IMR-90 (cell line): ENCODE results near the gene ARRDC2. TPM values are rescaled to one million over a fixed set of nuclear protein-coding genes. Genes with fewer than 3 reads are reported as not detected.
A peak's percentile ranks its signal among the peaks of the same experiment; 100 is the strongest.

ENCODE experiments used
- ATAC-seq: fragments of 200-7000 bp; cut with Tn5 transposase; 2 replicates; pipeline ENCODE4 v1.9.1; 2020; ENCODE audit warnings: low read depth, mild to moderate bottlenecking, moderate library complexity
- BruUV-seq: library from RNA; stranded (reverse); fragments of 400-500 nt; replicated peaks from 2 replicates; lab custom pipeline; 2021; lab: Mats Ljungman, UMichigan
- CTCF ChIA-PET: fragments of 300-600 bp; formaldehyde crosslinking; extraction: SDS; loops from one replicate; lab custom pipeline; 2021; ENCODE audit warnings: antibody characterized with exemption; lab: Yijun Ruan, JAX
- POLR2A ChIA-PET: fragments of 300-600 bp; sonication (Branson Sonifier 250); formaldehyde crosslinking; loops from one replicate; lab custom pipeline; 2022; ENCODE audit warnings: antibody characterized with exemption; ENCODE audit not compliant: unreplicated experiment; lab: Charles Lee
- DNase-seq: peaks from one replicate; pipeline ENCODE4 v3.0.0; 2013
- H2AFZ ChIP-seq: replicated peaks from 2 replicates; pipeline ENCODE3; 2013; ENCODE audit warnings: low read length, mild to moderate bottlenecking; ENCODE audit not compliant: poor library complexity
- H2AK5ac ChIP-seq: 2 replicates; pipeline ENCODE4 v1.6.1; 2013; ENCODE audit warnings: low read depth, low read length, inconsistent platforms
- H2AK9ac ChIP-seq: replicated peaks from 2 replicates; pipeline ENCODE3; 2013; ENCODE audit warnings: mild to moderate bottlenecking, low read depth, low read length, moderate library complexity; ENCODE audit not compliant: poor library complexity
- H2BK120ac ChIP-seq: 2 replicates; pipeline ENCODE4 v1.6.1; 2013; ENCODE audit warnings: low read depth, low read length, inconsistent platforms
- H2BK15ac ChIP-seq: 3 replicates; pipeline ENCODE4 v1.6.1; 2013; ENCODE audit warnings: low read depth, low read length, inconsistent platforms
- H2BK20ac ChIP-seq: 2 replicates; pipeline ENCODE4 v1.6.1; 2013; ENCODE audit warnings: low read depth, mild to moderate bottlenecking, inconsistent platforms, low read length, moderate library complexity
- H2BK5ac ChIP-seq: 2 replicates; pipeline ENCODE4 v1.6.1; 2013; ENCODE audit warnings: mild to moderate bottlenecking, low read depth, low read length, inconsistent platforms; ENCODE audit not compliant: poor library complexity, severe bottlenecking
- H3K14ac ChIP-seq: replicated peaks from 2 replicates; pipeline ENCODE4 v1.6.1; 2013; ENCODE audit warnings: low read depth, low read length, inconsistent platforms
- H3K18ac ChIP-seq: 2 replicates; pipeline ENCODE4 v1.6.1; 2013; ENCODE audit warnings: low read depth, low read length, control low read depth
- H3K23ac ChIP-seq: 2 replicates; pipeline ENCODE4 v1.6.1; 2013; ENCODE audit warnings: low read depth, low read length, inconsistent platforms
- H3K27ac ChIP-seq: 2 replicates; pipeline ENCODE4 v1.5.1; 2013; ENCODE audit warnings: mild to moderate bottlenecking, control low read depth, low read length; ENCODE audit not compliant: insufficient read depth
- H3K27me3 ChIP-seq: 2 replicates; pipeline ENCODE4 v1.6.1; 2013; ENCODE audit warnings: low read length; ENCODE audit not compliant: control insufficient read depth, insufficient read depth
- H3K36me3 ChIP-seq: 2 replicates; pipeline ENCODE4 v1.6.1; 2013; ENCODE audit warnings: low read length, mixed read lengths; ENCODE audit not compliant: control insufficient read depth, insufficient read depth
- H3K4ac ChIP-seq: 2 replicates; pipeline ENCODE4 v1.6.1; 2013; ENCODE audit warnings: low read depth, low read length, inconsistent platforms
- H3K4me1 ChIP-seq: 2 replicates; pipeline ENCODE4 v1.6.1; 2013; ENCODE audit warnings: low read length, mixed read lengths; ENCODE audit not compliant: control insufficient read depth, insufficient read depth
- H3K4me2 ChIP-seq: 2 replicates; pipeline ENCODE4 v1.6.1; 2013; ENCODE audit warnings: low read depth, mild to moderate bottlenecking, control low read depth, low read length, moderate library complexity
- H3K4me3 ChIP-seq: 2 replicates; pipeline ENCODE4 v1.5.1; 2013; ENCODE audit warnings: low read depth, mild to moderate bottlenecking, control low read depth, low read length, moderate library complexity; ENCODE audit not compliant: insufficient read depth
- H3K56ac ChIP-seq: 2 replicates; pipeline ENCODE4 v1.6.1; 2013; ENCODE audit warnings: low read length, inconsistent platforms; ENCODE audit not compliant: insufficient read depth; ENCODE audit errors: extremely low read depth
- H3K79me1 ChIP-seq, 2 experiments: 2 replicates each; pipeline ENCODE4 v1.6.1; 2013; ENCODE audit warnings: low read length in 2 of 2, inconsistent platforms in 1 of 2, low read depth in 1 of 2
- H3K9ac ChIP-seq: 2 replicates; pipeline ENCODE4 v1.6.1; 2013; ENCODE audit warnings: low read depth, low read length, control low read depth
- H3K9me1 ChIP-seq: 2 replicates; pipeline ENCODE4 v1.6.1; 2013; ENCODE audit warnings: low read length, inconsistent platforms; ENCODE audit not compliant: insufficient read depth
- H3K9me3 ChIP-seq: 2 replicates; pipeline ENCODE4 v1.6.1; 2013; ENCODE audit warnings: low read length; ENCODE audit not compliant: control insufficient read depth, insufficient read depth
- H4K20me1 ChIP-seq: 2 replicates; pipeline ENCODE4 v1.6.1; 2013; ENCODE audit warnings: low read length, inconsistent platforms; ENCODE audit not compliant: insufficient read depth
- H4K5ac ChIP-seq: 2 replicates; pipeline ENCODE4 v1.6.1; 2013; ENCODE audit warnings: mild to moderate bottlenecking, low read depth, low read length, control low read depth
- H4K8ac ChIP-seq, 2 experiments: 2 replicates each; pipeline ENCODE4 v1.6.1; 2013; ENCODE audit warnings: low read depth in 2 of 2, low read length in 2 of 2, control low read depth in 1 of 2, inconsistent platforms in 1 of 2
- H4K91ac ChIP-seq: 2 replicates; pipeline ENCODE4 v1.6.1; 2013; ENCODE audit warnings: low read depth, low read length, inconsistent platforms; ENCODE audit not compliant: insufficient read depth
- CHD1 ChIP-seq: IDR thresholded peaks from 2 replicates; pipeline ENCODE4 v1.6.1; 2012; ENCODE audit warnings: low read depth, low read length, improper control_type of control experiment
- NFE2L2 ChIP-seq: fragments of 150-350 bp; IDR thresholded peaks from 2 replicates; pipeline ENCODE4 v1.6.1; 2016; ENCODE audit warnings: low read depth, mild to moderate bottlenecking, low read length
- RCOR1 ChIP-seq: IDR thresholded peaks from 2 replicates; pipeline ENCODE4 v1.6.1; 2012; ENCODE audit warnings: mild to moderate bottlenecking, low read length, improper control_type of control experiment; ENCODE audit not compliant: insufficient replicate concordance
- RFX5 ChIP-seq: IDR thresholded peaks from 2 replicates; pipeline ENCODE4 v1.8.0; 2012; ENCODE audit warnings: low read depth, mild to moderate bottlenecking, low read length, moderate library complexity
- SMC3 ChIP-seq: fragments of 150-350 bp; IDR thresholded peaks from 2 replicates; pipeline ENCODE4 v1.6.1; 2016; ENCODE audit warnings: low read depth, mild to moderate bottlenecking, antibody characterized with exemption, low read length, moderate library complexity
- USF2 ChIP-seq: fragments of 150-350 bp; IDR thresholded peaks from 2 replicates; pipeline ENCODE4 v1.6.1; 2017; ENCODE audit warnings: mild to moderate bottlenecking, antibody characterized with exemption, low read length, low read depth
- WGBS, 2 experiments: methylation state at CpG; one replicate each; pipeline versions ENCODE4 v1.1.5 to v1.1.7; 2013; ENCODE audit warnings: missing lambda C conversion rate in 2 of 2; ENCODE audit not compliant: insufficient read length in 1 of 2; ENCODE audit errors: extremely low coverage in 2 of 2; 5-methylcytosine and 5-hydroxymethylcytosine counted together
- dilution Hi-C: fragments of 300-500 bp; cut with HindIII; formaldehyde crosslinking; loops from one replicate; pipeline ENCODE4 v1.14.3; 2018; ENCODE audit warnings: low sequenced_read_pairs; ENCODE audit not compliant: unreplicated experiment
- in situ Hi-C: fragments of 300-500 bp; cut with MboI; formaldehyde crosslinking; loops from 3 replicates; pipeline ENCODE4 v1.14.3; 2019; ENCODE audit warnings: low sequenced_read_pairs, inconsistent platforms, mixed read lengths
- intact Hi-C: fragments of 100-400 bp; cut with micrococcal nuclease; formaldehyde crosslinking; loops from 2 replicates; pipeline ENCODE4 v1.10.0; 2022
- microRNA-seq, 2 experiments: library from miRNA; stranded (forward) in 1 of 2; unstranded in 1 of 2; fragments of 10-50 nt in 1 of 2; fragments of <30 nt in 1 of 2; gene quantifications in 1 of 2; microRNA quantifications in 1 of 2; one replicate each; pipeline versions ENCODE3 to v1.1.0; 2013 to 2020; ENCODE audit not compliant: insufficient read depth in 1 of 2, insufficient read length in 1 of 2, unreplicated experiment in 1 of 2
- polyA plus RNA-seq, 3 experiments: library from polyadenylated mRNA; depleted of rRNA; stranded (reverse); fragments of >200 nt; gene quantifications; 2 replicates each; pipeline ENCODE4 v1.2.3, GENCODE V29; 2012; ENCODE audit warnings: low replicate concordance in 1 of 3
- small RNA-seq, 5 experiments: library from RNA; depleted of rRNA; stranded (forward); fragments of <200 nt; gene quantifications; one replicate each; pipeline ENCODE3, GENCODE V24; 2012
- total RNA-seq: library from RNA; depleted of rRNA; stranded (reverse); fragments of >200 nt; gene quantifications from 2 replicates; pipeline ENCODE4 v1.2.3, GENCODE V29; 2012; rRNA removed
- TF ChIP-seq, protein P1 (sequence below): fragments of 150-350 bp; IDR thresholded peaks from 2 replicates; pipeline ENCODE4 v1.6.1; 2016; ENCODE audit warnings: low read depth, mild to moderate bottlenecking, low read length, moderate library complexity, borderline replicate concordance

ARRDC2 gene
- total and polyA plus RNA-seq, 2 of the 4 experiments (the other 2 are of a cell fraction), result 1.4 to 4.9 TPM

DNA sequence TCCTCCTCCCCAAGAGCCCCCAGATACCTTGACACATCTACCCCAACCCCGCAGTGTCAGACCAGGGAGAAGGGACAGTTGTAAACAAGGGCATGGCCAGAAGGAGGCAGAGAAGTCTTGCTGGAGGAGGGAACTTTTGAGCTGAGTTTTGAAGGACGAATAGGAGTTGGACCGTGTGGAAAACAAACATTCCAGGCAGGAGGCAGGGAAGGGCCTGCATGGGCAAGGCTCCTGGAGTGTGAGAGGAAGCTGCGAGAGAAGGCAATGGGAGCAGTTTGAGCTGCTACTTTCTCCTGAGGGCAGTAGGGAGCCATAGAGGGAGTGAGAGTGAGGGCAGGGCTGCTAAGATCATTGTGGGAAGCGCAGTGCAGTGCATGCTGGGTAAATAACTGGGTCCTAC, 55.5 kb downstream of the ARRDC2 start:
- Histone ChIP-seq H3K27me3 (peaks cover 11% of the 10 kb centered on the region), H3K9me3 (0 out of 2 replicates have a peak, but pooled peaks cover 2% of the 10 kb centered on the region), H3K14ac (no peak overlapping the region), H4K91ac (no peak overlapping the region), H2BK5ac (no peak overlapping the region), H2AK5ac (no peak overlapping the region), H4K5ac (no peak overlapping the region), H2BK15ac (no peak overlapping the region), H3K27ac (no peak overlapping the region), H2AFZ (peak overlapping the region; percentile 65), H3K4ac (no peak overlapping the region), H4K8ac (no peak overlapping the region), H3K23ac (no peak overlapping the region), H3K18ac (no peak overlapping the region), H3K4me2 (no peak overlapping the region), H2AK9ac (no peak overlapping the region), H3K36me3 (no peaks in the 10 kb centered on the region), H3K79me1 (no peaks in the 10 kb centered on the region), H3K56ac (no peak overlapping the region), H3K4me1 (0 out of 2 replicates have a peak, but pooled peaks cover 2% of the 10 kb centered on the region), H2BK20ac (no peak overlapping the region), H4K20me1 (no peaks in the 10 kb centered on the region), H2BK120ac (no peak overlapping the region), H3K4me3 (no peak overlapping the region), H3K9ac (no peak overlapping the region), H3K9me1 (no peaks in the 10 kb centered on the region)
- no peak for TF ChIP-seq SMC3
- TF ChIP-seq CHD1, result no peak
- TF ChIP-seq, protein P1, sequence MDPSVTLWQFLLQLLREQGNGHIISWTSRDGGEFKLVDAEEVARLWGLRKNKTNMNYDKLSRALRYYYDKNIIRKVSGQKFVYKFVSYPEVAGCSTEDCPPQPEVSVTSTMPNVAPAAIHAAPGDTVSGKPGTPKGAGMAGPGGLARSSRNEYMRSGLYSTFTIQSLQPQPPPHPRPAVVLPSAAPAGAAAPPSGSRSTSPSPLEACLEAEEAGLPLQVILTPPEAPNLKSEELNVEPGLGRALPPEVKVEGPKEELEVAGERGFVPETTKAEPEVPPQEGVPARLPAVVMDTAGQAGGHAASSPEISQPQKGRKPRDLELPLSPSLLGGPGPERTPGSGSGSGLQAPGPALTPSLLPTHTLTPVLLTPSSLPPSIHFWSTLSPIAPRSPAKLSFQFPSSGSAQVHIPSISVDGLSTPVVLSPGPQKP, result no peak
- TF ChIP-seq RFX5, result no peak
- TF ChIP-seq RCOR1, result no peak
- no peak for TF ChIP-seq NFE2L2
- no peak for TF ChIP-seq USF2
- dilution Hi-C loops, result no loop called here
- intact Hi-C loops, result no loop called here
- no TSS peak for BruUV-seq
- 63% methylated on average over 3 of the region's 5 CpGs; no CpG with 5 or more reads in 1 of the 2 experiments for WGBS, 2 experiments
- CTCF ChIA-PET, result interaction anchor here (0.6 kb wide), 1 partner anchor 138 kb away, joined by 3 read pairs; no protein-coding TSS in a partner anchor
- in situ Hi-C loops, result loop anchor here (25.0 kb wide), 1 partner anchor 126 kb away; the partner anchor contains the start of gene CCDC124
- ATAC-seq, result no peak
- no peak for DNase-seq
- POLR2A ChIA-PET, result no interaction called here

Small RNAs within 50 kb of the gene (microRNA-seq; reads per million reads assigned to microRNA genes)
- gene RNA5SP468 (ENCODE audit: insufficient read depth, insufficient read length), result not detected

Small RNAs within 50 kb of the gene (small RNA-seq; reads per million reads assigned to genes)
- 0 reads per million in 5 experiments for gene RNA5SP468

Other genes with a start within 250 kb of the ARRDC2 start
- not detected in 2 replicates for gene B3GNT3, start 213.0 kb upstream of the ARRDC2 start, total RNA-seq
- not detected in 2 replicates for gene B3GNT3, start 213.0 kb upstream of the ARRDC2 start, polyA plus RNA-seq (2012; rRNA removed)
- not detected in 2 replicates for gene INSL3, start 186.7 kb upstream of the ARRDC2 start, total RNA-seq
- not detected in 2 replicates for gene INSL3, start 186.7 kb upstream of the ARRDC2 start, polyA plus RNA-seq (2012; rRNA removed)
- 0.28 and 0.36 TPM in 2 replicates for gene JAK3, start 160.2 kb upstream of the ARRDC2 start, total RNA-seq
- 1.2 and 1.5 TPM in 2 replicates for gene JAK3, start 160.2 kb upstream of the ARRDC2 start, polyA plus RNA-seq (2012; rRNA removed)
- gene RPL18A, start 148.3 kb upstream of the ARRDC2 start, total RNA-seq, result 1,241 and 1,351 TPM in 2 replicates
- 1,735 and 2,064 TPM in 2 replicates for gene RPL18A, start 148.3 kb upstream of the ARRDC2 start, polyA plus RNA-seq (2012; rRNA removed)
- gene SLC5A5, start 136.2 kb upstream of the ARRDC2 start, total RNA-seq, result not detected in 2 replicates
- not detected in 2 replicates for gene SLC5A5, start 136.2 kb upstream of the ARRDC2 start, polyA plus RNA-seq (2012; rRNA removed)
- 29.4 and 30.1 TPM in 2 replicates for gene CCDC124, start 75.2 kb upstream of the ARRDC2 start, total RNA-seq
- 112 and 148 TPM in 2 replicates for gene CCDC124, start 75.2 kb upstream of the ARRDC2 start, polyA plus RNA-seq (2012; rRNA removed)
- gene KCNN1, start 41.1 kb upstream of the ARRDC2 start, total RNA-seq, result under 0.01 TPM in 1 of 2 replicates, not detected in the other
- gene KCNN1, start 41.1 kb upstream of the ARRDC2 start, polyA plus RNA-seq (2012; rRNA removed), result 0.09 and 0.36 TPM in 2 replicates
- not detected in 2 replicates for gene IL12RB1, start 78.8 kb downstream of the ARRDC2 start, total RNA-seq
- gene IL12RB1, start 78.8 kb downstream of the ARRDC2 start, polyA plus RNA-seq (2012; rRNA removed), result not detected in 2 replicates
- 1.3 and 1.4 TPM in 2 replicates for gene MAST3, start 89.6 kb downstream of the ARRDC2 start, total RNA-seq
- 3.9 and 4.3 TPM in 2 replicates for gene MAST3, start 89.6 kb downstream of the ARRDC2 start, polyA plus RNA-seq (2012; rRNA removed)
- gene PIK3R2, start 145.0 kb downstream of the ARRDC2 start, total RNA-seq, result 8.9 and 12.2 TPM in 2 replicates
- gene PIK3R2, start 145.0 kb downstream of the ARRDC2 start, polyA plus RNA-seq (2012; rRNA removed), result 25.1 and 27.7 TPM in 2 replicates
- gene IFI30, start 165.6 kb downstream of the ARRDC2 start, total RNA-seq, result 1.1 and 2.3 TPM in 2 replicates
- gene IFI30, start 165.6 kb downstream of the ARRDC2 start, polyA plus RNA-seq (2012; rRNA removed), result 2.3 and 4.0 TPM in 2 replicates
- 7.2 TPM in 2 replicates for gene MPV17L2, start 185.0 kb downstream of the ARRDC2 start, total RNA-seq
- gene MPV17L2, start 185.0 kb downstream of the ARRDC2 start, polyA plus RNA-seq (2012; rRNA removed), result 19.5 and 22.5 TPM in 2 replicates
- gene RAB3A, start 195.9 kb downstream of the ARRDC2 start, total RNA-seq, result 2.8 and 3.0 TPM in 2 replicates
- gene RAB3A, start 195.9 kb downstream of the ARRDC2 start, polyA plus RNA-seq (2012; rRNA removed), result 13.4 and 13.6 TPM in 2 replicates
- gene PDE4C, start 218.3 kb downstream of the ARRDC2 start, total RNA-seq, result 0.18 TPM in 1 of 2 replicates, not detected in the other
- gene PDE4C, start 218.3 kb downstream of the ARRDC2 start, polyA plus RNA-seq (2012; rRNA removed), result 0.22 and 0.24 TPM in 2 replicates